PC-3 (cell line): Measurements from ENCODE around the gene KANSL1L. TPM values are rescaled to one million over a fixed set of nuclear protein-coding genes. Genes with fewer than 3 reads are reported as not detected.

Source experiments
- ATAC-seq: fragments of 200-7000 bp; cut with Tn5 transposase; 2 replicates; pipeline ENCODE4 v1.9.1; 2020; ENCODE audit warnings: mild to moderate bottlenecking, moderate library complexity
- BruUV-seq: library from RNA; stranded (reverse); fragments of 400-500 nt; replicated peaks from 2 replicates; lab custom pipeline; 2021; lab: Mats Ljungman, UMichigan
- CTCF ChIA-PET: fragments of 300-600 bp; sonication (Branson Sonifier 250); formaldehyde crosslinking; loops from one replicate; lab custom pipeline; 2022; ENCODE audit warnings: antibody characterized with exemption; lab: Charles Lee
- POLR2A ChIA-PET: fragments of 300-600 bp; sonication (Branson Sonifier 250); formaldehyde crosslinking; loops from one replicate; lab custom pipeline; 2022; ENCODE audit warnings: antibody characterized with exemption; ENCODE audit not compliant: unreplicated experiment; lab: Charles Lee
- DNase-seq: peaks from one replicate; pipeline ENCODE4 v3.0.0-alpha.2; 2015
- H2AFZ ChIP-seq: fragments of 300-600 bp; sonication (generic); 2 replicates; pipeline ENCODE4 v1.6.0; 2016; ENCODE audit warnings: antibody characterized with exemption, low read length
- H3F3A ChIP-seq: fragments of 300-600 bp; sonication (generic); one replicate; pipeline ENCODE4 v1.6.0; 2017; ENCODE audit warnings: antibody characterized with exemption, low read length, control low read depth, mild to moderate bottlenecking; ENCODE audit not compliant: unreplicated experiment
- H3K27ac ChIP-seq: fragments of 300-600 bp; sonication (generic); 2 replicates; pipeline ENCODE4 v1.5.1; 2016; ENCODE audit warnings: mild to moderate bottlenecking, low read length
- H3K27me3 ChIP-seq: fragments of 300-600 bp; sonication (generic); 2 replicates; pipeline ENCODE4 v1.6.1; 2016; ENCODE audit warnings: low read length, mixed read lengths
- H3K36me3 ChIP-seq: fragments of 300-600 bp; sonication (generic); 2 replicates; pipeline ENCODE4 v1.6.1; 2016; ENCODE audit warnings: low read depth, mixed run types, low read length, mixed read lengths
- H3K4me1 ChIP-seq: fragments of 300-600 bp; sonication (generic); 2 replicates; pipeline ENCODE4 v1.5.1; 2016; ENCODE audit warnings: low read length; ENCODE audit not compliant: insufficient read depth
- H3K4me2 ChIP-seq: fragments of 300-600 bp; sonication (generic); 2 replicates; pipeline ENCODE4 v1.6.0; 2016; ENCODE audit warnings: low read length
- H3K4me3 ChIP-seq: fragments of 300-600 bp; sonication (generic); 2 replicates; pipeline ENCODE4 v1.5.1; 2016; ENCODE audit warnings: mild to moderate bottlenecking, low read length, mixed read lengths
- H3K79me2 ChIP-seq: fragments of 300-600 bp; sonication (generic); 2 replicates; pipeline ENCODE4 v1.6.1; 2017; ENCODE audit warnings: low read length, mixed read lengths
- H3K9ac ChIP-seq: fragments of 300-600 bp; sonication (generic); 2 replicates; pipeline ENCODE4 v1.6.0; 2016; ENCODE audit warnings: mild to moderate bottlenecking, low read length
- H3K9me2 ChIP-seq: fragments of 300-600 bp; sonication (generic); replicated peaks from 2 replicates; pipeline ENCODE4 v1.6.1; 2016; ENCODE audit warnings: mixed run types, low read length, mixed read lengths
- H3K9me3 ChIP-seq: fragments of 300-600 bp; sonication (generic); 2 replicates; pipeline ENCODE4 v1.6.1; 2016; ENCODE audit warnings: low read length, mixed read lengths
- H4K20me1 ChIP-seq: fragments of 300-600 bp; sonication (generic); 2 replicates; pipeline ENCODE4 v1.6.1; 2016; ENCODE audit warnings: low read length, mixed read lengths
- EZH2 ChIP-seq: fragments of 300-600 bp; sonication (generic); IDR thresholded peaks from one replicate; pipeline ENCODE4 v1.6.1; 2017; ENCODE audit warnings: antibody characterized with exemption, mild to moderate bottlenecking, low read length; ENCODE audit not compliant: unreplicated experiment
- EZH2phosphoT487 ChIP-seq: fragments of 300-600 bp; sonication (generic); IDR thresholded peaks from 2 replicates; pipeline ENCODE4 v1.6.1; 2018; ENCODE audit warnings: mild to moderate bottlenecking, antibody characterized with exemption, low read length, borderline replicate concordance
- intact Hi-C: fragments of 100-400 bp; cut with micrococcal nuclease; formaldehyde crosslinking; loops from 2 replicates; pipeline ENCODE4 v1.9.0; 2023
- total RNA-seq: library from RNA; depleted of rRNA; stranded (reverse); fragments of >200 nt; gene quantifications from 2 replicates; pipeline ENCODE4 v1.2.3, GENCODE V29; 2014
- TF ChIP-seq, protein P1 (sequence below): fragments of 300-600 bp; sonication (generic); conservative IDR thresholded peaks from 2 replicates; pipeline ENCODE4 v1.5.1; 2017; ENCODE audit warnings: antibody characterized with exemption, low read depth, mild to moderate bottlenecking, low read length

KANSL1L gene
- total RNA-seq, 1 experiment from 2014 or later, result 2.3 TPM

DNA sequence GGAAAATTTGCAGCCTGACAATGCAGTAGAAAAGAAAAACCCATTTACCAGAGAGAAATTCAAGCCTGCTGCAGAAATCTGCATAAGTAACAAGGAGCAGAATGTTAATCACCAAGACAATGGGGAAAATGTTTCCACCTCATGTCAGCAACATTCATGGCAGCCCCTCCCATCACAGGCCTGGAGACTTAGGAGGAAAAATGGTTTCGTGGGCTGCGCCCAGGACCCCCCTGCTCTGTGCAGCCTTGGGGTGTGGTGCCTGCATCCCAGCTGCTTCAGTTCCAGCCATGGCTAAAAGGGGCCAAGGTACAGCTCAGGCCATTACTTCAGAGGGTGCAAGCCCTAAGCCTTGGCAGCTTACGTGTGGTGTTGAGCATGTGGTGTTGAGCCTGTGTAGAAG is 115.4 kb downstream of the KANSL1L start:
- ChIA-PET POLR2A (no interaction called here), CTCF (no interaction called here)
- Histone ChIP-seq H3K36me3 (no peaks in the 10 kb centered on the region), H2AFZ (no peak overlapping the region), H3K79me2 (no peaks in the 10 kb centered on the region), H3F3A (no peaks in the 10 kb centered on the region), H3K9ac (no peak overlapping the region), H3K9me2 (no peaks in the 10 kb centered on the region), H3K4me3 (no peak overlapping the region), H4K20me1 (no peaks in the 10 kb centered on the region), H3K9me3 (no peaks in the 10 kb centered on the region), H3K4me2 (no peak overlapping the region), H3K4me1 (no peaks in the 10 kb centered on the region), H3K27ac (no peak overlapping the region), H3K27me3 (no peaks in the 10 kb centered on the region)
- intact Hi-C loops, result no loop called here
- DNase-seq (no peak), ATAC-seq (no peak)
- no TSS peak for BruUV-seq
- TF ChIP-seq, protein P1, sequence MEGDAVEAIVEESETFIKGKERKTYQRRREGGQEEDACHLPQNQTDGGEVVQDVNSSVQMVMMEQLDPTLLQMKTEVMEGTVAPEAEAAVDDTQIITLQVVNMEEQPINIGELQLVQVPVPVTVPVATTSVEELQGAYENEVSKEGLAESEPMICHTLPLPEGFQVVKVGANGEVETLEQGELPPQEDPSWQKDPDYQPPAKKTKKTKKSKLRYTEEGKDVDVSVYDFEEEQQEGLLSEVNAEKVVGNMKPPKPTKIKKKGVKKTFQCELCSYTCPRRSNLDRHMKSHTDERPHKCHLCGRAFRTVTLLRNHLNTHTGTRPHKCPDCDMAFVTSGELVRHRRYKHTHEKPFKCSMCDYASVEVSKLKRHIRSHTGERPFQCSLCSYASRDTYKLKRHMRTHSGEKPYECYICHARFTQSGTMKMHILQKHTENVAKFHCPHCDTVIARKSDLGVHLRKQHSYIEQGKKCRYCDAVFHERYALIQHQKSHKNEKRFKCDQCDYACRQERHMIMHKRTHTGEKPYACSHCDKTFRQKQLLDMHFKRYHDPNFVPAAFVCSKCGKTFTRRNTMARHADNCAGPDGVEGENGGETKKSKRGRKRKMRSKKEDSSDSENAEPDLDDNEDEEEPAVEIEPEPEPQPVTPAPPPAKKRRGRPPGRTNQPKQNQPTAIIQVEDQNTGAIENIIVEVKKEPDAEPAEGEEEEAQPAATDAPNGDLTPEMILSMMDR, result no peak
- TF ChIP-seq EZH2phosphoT487 (no peak), EZH2 (no peak)

DNA sequence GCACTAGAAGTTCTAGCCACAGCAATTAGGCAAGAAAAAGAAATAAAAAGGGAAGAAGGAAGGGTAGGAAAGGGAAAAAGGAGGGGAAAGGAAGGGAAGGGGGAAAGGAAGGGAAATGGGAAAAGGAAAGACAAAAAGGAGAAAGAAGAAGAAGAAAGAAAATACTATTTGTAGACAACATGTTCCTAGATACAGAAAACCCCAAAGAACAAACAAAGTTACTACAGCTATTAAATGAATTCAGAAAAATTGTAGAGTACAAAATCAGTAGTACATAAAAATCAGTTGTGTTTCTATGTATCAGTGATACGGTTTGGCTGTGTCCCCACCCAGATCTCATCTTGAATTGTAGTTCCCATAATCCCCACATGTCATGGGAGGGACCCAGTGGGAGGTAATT is 116.5 kb downstream of the KANSL1L start:
- Histone ChIP-seq H3K27ac (no peak overlapping the region), H3K9me3 (no peaks in the 10 kb centered on the region), H3K27me3 (no peaks in the 10 kb centered on the region), H3K9me2 (no peaks in the 10 kb centered on the region), H2AFZ (no peak overlapping the region), H3F3A (no peaks in the 10 kb centered on the region), H3K4me3 (no peak overlapping the region), H3K9ac (no peak overlapping the region), H3K36me3 (no peaks in the 10 kb centered on the region), H3K4me1 (no peaks in the 10 kb centered on the region), H4K20me1 (no peaks in the 10 kb centered on the region), H3K4me2 (no peak overlapping the region), H3K79me2 (no peaks in the 10 kb centered on the region)
- ChIA-PET POLR2A (no interaction called here), CTCF (no interaction called here)
- no peak for TF ChIP-seq EZH2phosphoT487
- no TSS peak for BruUV-seq
- ATAC-seq, result no peak
- intact Hi-C loops, result no loop called here
- DNase-seq, result no peak

DNA sequence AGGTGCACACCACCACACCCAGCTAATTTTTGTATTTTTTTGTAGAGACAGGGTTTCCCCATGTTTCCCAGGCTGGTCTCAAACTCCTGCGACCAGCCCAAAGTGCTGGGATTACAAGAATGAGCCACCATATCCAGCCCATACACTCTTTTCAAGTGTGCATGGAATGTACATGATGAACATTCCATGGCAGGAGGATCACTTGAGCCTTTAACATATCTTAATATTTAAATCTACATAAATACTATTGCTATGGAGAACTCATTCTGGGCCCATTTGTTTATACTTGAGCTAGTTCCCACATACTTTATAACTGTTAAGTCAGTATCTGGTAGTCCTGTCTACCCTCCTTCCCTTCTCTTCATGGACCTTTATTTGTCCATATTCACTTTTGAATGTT is 120.3 kb downstream of the KANSL1L start:
- ChIA-PET POLR2A (no interaction called here), CTCF (no interaction called here)
- no peak overlapping the region for H3K4me3 ChIP-seq
- no peaks in the 10 kb centered on the region for H3K36me3 ChIP-seq
- ATAC-seq (no peak), DNase-seq (no peak)
- intact Hi-C loops, result no loop called here
- BruUV-seq, result no TSS peak
- no peaks in the 10 kb centered on the region for H3F3A ChIP-seq
- H3K27ac ChIP-seq, result no peak overlapping the region
- no peaks in the 10 kb centered on the region for H3K9me2 ChIP-seq
- no peaks in the 10 kb centered on the region for H3K4me1 ChIP-seq
- H2AFZ ChIP-seq, result no peak overlapping the region
- no peaks in the 10 kb centered on the region for H4K20me1 ChIP-seq
- H3K4me2 ChIP-seq, result no peak overlapping the region
- no peak for TF ChIP-seq EZH2
- TF ChIP-seq EZH2phosphoT487, result no peak
- TF ChIP-seq, protein P1, result no peak
- no peaks in the 10 kb centered on the region for H3K27me3 ChIP-seq
- no peak overlapping the region for H3K9ac ChIP-seq
- no peaks in the 10 kb centered on the region for H3K9me3 ChIP-seq
- H3K79me2 ChIP-seq, result no peaks in the 10 kb centered on the region
